Nephron (organoid): ENCODE measurements around the gene CLDN1.

ENCODE experiments used
- H3K27ac Mint-ChIP-seq, 3 experiments: 2 replicates each; pipeline ENCODE4 v1.8.0; 2020; ENCODE audit warnings: mixed read lengths in 3 of 3, mild to moderate bottlenecking in 2 of 3, moderate library complexity in 1 of 3
- H3K27me3 Mint-ChIP-seq: 2 replicates; pipeline ENCODE4 v1.8.0; 2021; ENCODE audit warnings: low read depth, mild to moderate bottlenecking, moderate library complexity, mixed read lengths
- H3K36me3 Mint-ChIP-seq: 2 replicates; pipeline ENCODE4 v1.8.0; 2020; ENCODE audit warnings: low read depth, mixed read lengths
- H3K4me1 Mint-ChIP-seq: 2 replicates; pipeline ENCODE4 v1.8.0; 2020; ENCODE audit warnings: mixed read lengths
- H3K4me3 Mint-ChIP-seq, 3 experiments: 2 replicates each; pipeline ENCODE4 v1.8.0; 2020; ENCODE audit warnings: mild to moderate bottlenecking in 3 of 3, mixed read lengths in 3 of 3, moderate library complexity in 2 of 3
- H3K9me3 Mint-ChIP-seq: 2 replicates; pipeline ENCODE4 v1.8.0; 2020; ENCODE audit warnings: mixed read lengths
- CTCF ChIP-seq, 3 experiments: fragments of 200-600 bp; sonication (generic); IDR thresholded peaks; one replicate each; pipeline ENCODE4 v1.5.0; 2021; ENCODE audit warnings: antibody characterized with exemption in 3 of 3; ENCODE audit not compliant: unreplicated experiment in 3 of 3

CLDN1 gene

GRCh38 chr3:190366133-190366532 is 43.9 kb upstream of the CLDN1 start:
- peaks cover 15% of the 10 kb centered on the region for H3K4me1 Mint-ChIP-seq
- no peak for TF ChIP-seq CTCF (IDR thresholded peaks at IDR 0.05; ENCODE audit: unreplicated experiment in 3 of 3)
- H3K9me3 Mint-ChIP-seq, result no peaks in the 10 kb centered on the region
- no peaks in the 10 kb centered on the region for H3K27me3 Mint-ChIP-seq
- H3K36me3 Mint-ChIP-seq, result no peaks in the 10 kb centered on the region
- peak overlapping the region in 1 of 3 experiments; percentile 86 for H3K27ac Mint-ChIP-seq
- no peak overlapping the region for H3K4me3 Mint-ChIP-seq

GRCh38 chr3:190362258-190362657 is 40.0 kb upstream of the CLDN1 start:
- TF ChIP-seq CTCF (IDR thresholded peaks at IDR 0.05; ENCODE audit: unreplicated experiment in 3 of 3), result no peak
- peak overlapping the region in 2 of 3 experiments; percentile 38 to 47 for H3K27ac Mint-ChIP-seq
- H3K4me3 Mint-ChIP-seq, result no peak overlapping the region
- peaks cover 11% of the 10 kb centered on the region for H3K4me1 Mint-ChIP-seq
- no peaks in the 10 kb centered on the region for H3K36me3 Mint-ChIP-seq
- H3K27me3 Mint-ChIP-seq, result no peaks in the 10 kb centered on the region
- no peaks in the 10 kb centered on the region for H3K9me3 Mint-ChIP-seq

GRCh38 chr3:190361791-190362190 is 39.5 kb upstream of the CLDN1 start:
- Mint-ChIP-seq H3K4me3 (no peak overlapping the region), H3K27ac (peak overlapping the region in 2 of 3 experiments; percentile 47 to 73), H3K36me3 (no peaks in the 10 kb centered on the region), H3K4me1 (peaks cover 11% of the 10 kb centered on the region), H3K9me3 (no peaks in the 10 kb centered on the region), H3K27me3 (no peaks in the 10 kb centered on the region)
- no peak for TF ChIP-seq CTCF (IDR thresholded peaks at IDR 0.05; ENCODE audit: unreplicated experiment in 3 of 3)

- Mint-ChIP-seq H3K4me1 (peaks cover 11% of the 10 kb centered on the region), H3K9me3 (no peaks in the 10 kb centered on the region), H3K4me3 (no peak overlapping the region), H3K27me3 (no peaks in the 10 kb centered on the region), H3K36me3 (no peaks in the 10 kb centered on the region), H3K27ac (peak overlapping the region in 2 of 3 experiments; percentile 50 to 56)
- TF ChIP-seq CTCF (IDR thresholded peaks at IDR 0.05; ENCODE audit: unreplicated experiment in 3 of 3), result no peak
Observed at GRCh38 chr3:190360228-190360627, 38.0 kb upstream of the CLDN1 start.

GRCh38 chr3:190359813-190360212 is 37.6 kb upstream of the CLDN1 start:
- H3K27ac Mint-ChIP-seq, result peak overlapping the region in 1 of 3 experiments; percentile 50
- no peaks in the 10 kb centered on the region for H3K36me3 Mint-ChIP-seq
- TF ChIP-seq CTCF (IDR thresholded peaks at IDR 0.05; ENCODE audit: unreplicated experiment in 3 of 3), result no peak
- no peak overlapping the region for H3K4me3 Mint-ChIP-seq
- H3K27me3 Mint-ChIP-seq, result no peaks in the 10 kb centered on the region
- peaks cover 11% of the 10 kb centered on the region for H3K4me1 Mint-ChIP-seq
- no peaks in the 10 kb centered on the region for H3K9me3 Mint-ChIP-seq

GRCh38 chr3:190357468-190357867 is 35.2 kb upstream of the CLDN1 start:
- Mint-ChIP-seq H3K36me3 (no peaks in the 10 kb centered on the region), H3K4me3 (no peak overlapping the region), H3K27me3 (no peaks in the 10 kb centered on the region), H3K9me3 (peaks cover 2% of the 10 kb centered on the region), H3K27ac (no peak overlapping the region), H3K4me1 (peaks cover 10% of the 10 kb centered on the region)
- no peak for TF ChIP-seq CTCF (IDR thresholded peaks at IDR 0.05; ENCODE audit: unreplicated experiment in 3 of 3)
